GM18517 (cell line): ENCODE results near the gene ALPL.

Source experiments
- ATAC-seq: cut with Tn5 transposase; IDR thresholded peaks from one replicate; pipeline ENCODE4 v1.9.1; 2021; ENCODE audit warnings: mild to moderate bottlenecking, moderate library complexity; ENCODE audit not compliant: unreplicated experiment

ALPL gene

DNA sequence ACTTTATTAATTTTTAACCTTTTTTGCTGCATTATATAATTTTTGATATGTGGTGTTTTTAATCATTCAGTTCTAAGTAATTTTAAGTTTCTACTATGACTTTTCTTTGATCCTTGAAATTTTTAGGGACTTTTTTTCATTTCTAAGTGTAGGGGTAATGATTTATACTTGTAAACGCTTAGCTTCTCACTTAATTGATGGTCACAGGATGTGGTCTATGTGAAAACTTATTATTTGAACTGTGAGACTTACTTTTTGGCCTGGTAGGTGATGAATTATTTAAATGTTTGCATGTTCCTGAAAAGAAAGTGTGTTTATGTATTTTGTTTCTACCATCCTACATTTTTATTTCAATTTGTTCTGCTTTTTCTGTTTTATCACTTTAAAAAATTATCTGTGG lies 17.2 kb downstream of the ALPL start:
- ATAC-seq: no peak

DNA sequence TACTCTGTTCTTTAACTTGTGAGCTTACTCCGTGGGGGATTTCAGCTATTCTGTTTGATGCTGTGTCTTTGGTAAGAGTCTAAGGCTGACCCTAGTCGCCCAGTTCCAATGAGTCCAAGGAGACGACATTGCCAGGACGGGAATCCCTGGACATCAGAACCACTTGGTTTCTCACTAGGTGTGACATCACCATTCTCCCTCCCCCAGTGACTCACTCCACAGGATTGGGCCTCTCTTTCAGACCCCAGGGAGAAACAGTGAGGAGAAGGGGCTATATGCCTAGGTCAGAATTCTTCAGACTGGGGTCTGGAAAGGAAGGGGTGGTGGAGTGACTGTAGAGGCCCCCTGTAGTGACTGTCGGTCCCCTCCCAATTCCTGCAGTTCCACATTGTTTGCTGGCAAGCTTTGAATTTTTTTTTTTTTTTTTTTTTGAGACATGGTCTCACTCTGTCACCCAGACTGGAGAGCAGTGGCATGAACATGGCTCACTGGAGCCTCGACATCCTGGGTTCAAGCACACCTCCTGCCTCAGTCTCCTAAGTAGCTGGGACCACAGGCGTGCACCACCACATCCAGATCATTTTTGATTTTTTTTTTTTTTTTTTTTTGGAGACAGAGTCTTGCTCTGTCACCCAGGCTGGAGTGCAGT lies 21.3 kb downstream of the ALPL start:
- no peak for ATAC-seq

GRCh38 chr1:21531241-21531640 lies 22.0 kb downstream of the ALPL start:
- ATAC-seq: no peak

DNA sequence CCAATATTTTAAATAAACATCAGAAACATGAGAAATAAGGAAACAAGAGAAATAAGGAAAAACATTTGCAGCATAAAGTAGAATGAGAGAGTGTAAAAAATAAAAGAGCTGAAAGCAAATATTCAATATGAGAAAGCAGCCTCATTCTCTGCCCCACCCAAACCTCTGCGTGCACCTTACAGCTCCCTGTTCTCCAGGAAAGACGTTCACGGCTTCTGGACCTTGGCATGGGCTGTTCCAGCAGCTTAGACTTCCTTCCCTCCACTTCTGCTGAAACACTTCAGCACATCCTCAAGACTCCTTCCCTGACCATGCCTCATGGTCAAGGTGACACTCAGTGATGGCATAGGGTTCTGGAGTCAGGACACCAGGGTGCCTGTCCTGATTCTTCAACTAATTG lies 23.3 kb downstream of the ALPL start:
- ATAC-seq: no peak

DNA sequence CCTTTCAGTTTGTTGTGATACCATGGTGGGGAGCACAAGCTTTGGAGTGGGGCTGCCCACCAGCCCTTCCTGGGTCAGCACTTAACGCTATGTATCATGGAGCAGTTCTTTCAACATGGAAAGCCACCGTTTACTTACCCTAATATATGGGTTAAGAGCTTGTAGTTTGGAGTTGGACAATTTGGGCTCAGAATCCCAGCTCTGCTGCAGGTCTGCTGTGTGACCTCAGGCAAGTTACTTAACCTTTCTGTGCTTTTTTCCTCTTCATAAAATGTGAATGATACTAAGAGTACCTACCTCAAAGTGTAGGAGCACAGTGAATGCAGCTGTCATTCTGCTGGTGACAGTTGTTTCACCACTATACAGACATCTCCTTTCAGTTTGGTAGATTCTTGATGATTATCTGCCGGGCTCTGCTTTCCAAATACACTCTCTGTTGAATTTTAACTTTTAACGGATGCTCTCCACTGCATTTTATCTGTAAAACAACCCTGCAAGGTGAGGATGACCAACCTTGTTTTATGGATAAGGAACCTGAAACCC lies 23.8 kb downstream of the ALPL start:
- ATAC-seq: no peak

GRCh38 chr1:21534146-21534545 lies 24.9 kb downstream of the ALPL start:
- no peak for ATAC-seq

DNA sequence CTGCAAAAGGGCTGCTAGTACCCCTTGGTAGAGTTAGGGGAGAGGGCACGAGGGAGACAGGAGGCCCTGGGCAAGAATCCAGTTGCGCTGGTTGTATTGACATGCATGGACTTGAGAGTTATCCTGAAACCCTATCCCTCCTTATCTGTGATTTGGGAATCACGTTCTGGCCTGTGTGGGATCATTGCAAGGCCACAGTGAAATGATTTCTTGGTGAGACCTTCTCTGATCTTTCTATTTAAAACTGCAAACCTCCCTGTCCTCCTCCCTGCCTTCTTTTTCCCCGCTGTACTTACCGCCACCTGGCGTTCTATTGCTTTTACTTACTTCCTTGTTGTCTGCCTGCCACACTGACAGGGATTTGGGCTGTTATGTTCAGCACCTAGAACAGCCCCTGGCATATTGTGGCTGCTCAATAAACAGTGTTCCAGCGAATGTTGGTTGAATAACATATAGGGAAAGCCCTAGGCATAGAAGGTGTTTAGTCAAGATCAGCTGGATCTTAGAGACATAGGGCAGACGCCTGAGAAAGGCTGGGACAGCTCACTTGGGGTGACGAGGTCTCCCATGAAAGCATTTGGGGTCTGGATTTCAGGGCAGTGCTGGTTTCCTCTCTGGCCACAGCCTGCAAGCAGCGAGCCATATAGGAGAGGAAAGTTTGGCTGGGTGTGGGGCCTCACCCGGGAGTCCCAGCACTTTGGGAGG lies 25.6 kb downstream of the ALPL start:
- no peak for ATAC-seq

DNA sequence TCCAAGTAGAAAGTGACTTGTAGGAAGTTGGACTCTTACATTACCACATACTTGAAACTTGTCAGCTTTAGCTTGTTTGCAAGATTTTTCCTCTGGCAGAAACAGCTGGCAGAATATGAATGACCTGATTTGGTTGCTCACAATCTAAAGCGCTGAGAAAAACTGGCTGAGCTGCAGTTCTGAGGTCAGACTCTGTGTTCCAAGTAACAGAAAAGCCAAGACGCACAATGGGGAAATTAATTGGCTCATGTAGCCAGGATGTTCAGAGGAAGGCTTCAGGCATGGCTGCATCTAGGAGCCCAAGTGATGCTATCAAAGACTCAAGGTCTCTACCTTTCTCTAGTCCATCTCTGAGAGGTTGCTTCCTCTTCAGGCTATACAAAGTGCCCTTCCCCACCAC lies 27.0 kb downstream of the ALPL start:
- no peak for ATAC-seq

GRCh38 chr1:21537511-21537931 lies 28.3 kb downstream of the ALPL start:
- ATAC-seq: no peak

DNA sequence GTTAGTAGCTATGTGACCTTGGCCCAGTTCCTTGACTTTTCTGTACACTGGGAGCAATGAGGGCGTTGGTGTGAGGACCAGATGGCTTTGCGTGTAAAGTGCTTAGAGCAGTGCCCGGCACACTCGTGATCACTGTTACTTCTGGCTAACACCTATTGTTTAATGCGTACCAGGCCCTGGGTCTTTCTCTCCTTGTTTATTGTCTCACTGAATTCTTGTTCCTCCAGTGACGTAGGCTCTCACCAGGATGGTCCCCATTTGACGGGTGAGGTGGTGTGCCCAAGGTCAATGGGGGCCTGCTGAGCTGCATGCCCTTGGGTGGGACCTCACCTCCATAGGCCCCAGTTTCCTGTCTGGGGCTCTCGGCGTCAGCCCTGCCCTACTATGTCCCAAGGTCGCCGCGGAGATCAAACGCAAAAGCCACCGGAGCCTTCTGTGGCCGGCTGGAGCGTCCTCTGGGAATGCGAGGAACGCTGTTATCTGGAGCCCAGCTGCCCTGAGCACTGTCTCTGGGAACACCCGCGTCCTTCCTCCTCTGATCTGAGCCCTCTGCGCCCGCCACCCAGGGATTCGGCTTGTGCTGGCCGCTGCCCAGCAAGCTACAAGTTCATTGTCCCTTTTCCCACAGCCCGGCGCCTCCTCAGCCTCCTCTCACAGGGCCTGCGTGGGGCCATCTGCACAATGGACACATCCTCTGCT lies 28.9 kb downstream of the ALPL start:
- ATAC-seq: no peak

- no peak for ATAC-seq
Measured at GRCh38 chr1:21539933-21540332, 30.7 kb downstream of the ALPL start.

DNA sequence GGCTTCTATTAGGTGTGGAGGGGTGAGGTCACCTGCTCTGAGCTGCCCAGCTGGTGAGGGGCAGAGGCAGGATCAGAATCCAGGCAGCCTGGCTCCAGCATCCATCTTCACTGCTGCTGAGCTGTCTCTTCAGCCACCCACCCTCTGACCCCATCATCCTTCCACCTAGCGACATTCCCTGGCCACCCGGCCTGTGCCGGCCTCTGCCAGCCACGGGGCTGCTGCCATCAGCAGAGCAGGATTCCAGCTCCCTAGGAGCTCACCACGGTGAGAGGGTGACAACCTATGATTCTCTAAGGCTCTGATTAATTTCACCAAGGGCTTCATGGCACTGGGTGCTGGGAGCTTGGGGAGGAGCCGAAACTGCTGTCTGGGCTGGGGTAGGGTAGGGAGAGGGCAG lies 32.1 kb downstream of the ALPL start:
- no peak for ATAC-seq

- ATAC-seq: no peak
Measured at GRCh38 chr1:21541835-21542234, 32.6 kb downstream of the ALPL start.

- no peak for ATAC-seq
Measured at GRCh38 chr1:21543598-21543997, 34.4 kb downstream of the ALPL start.

GRCh38 chr1:21544095-21544494 lies 34.9 kb downstream of the ALPL start:
- ATAC-seq: no peak

- no peak for ATAC-seq
Measured at GRCh38 chr1:21546122-21546825, 37.1 kb downstream of the ALPL start.

DNA sequence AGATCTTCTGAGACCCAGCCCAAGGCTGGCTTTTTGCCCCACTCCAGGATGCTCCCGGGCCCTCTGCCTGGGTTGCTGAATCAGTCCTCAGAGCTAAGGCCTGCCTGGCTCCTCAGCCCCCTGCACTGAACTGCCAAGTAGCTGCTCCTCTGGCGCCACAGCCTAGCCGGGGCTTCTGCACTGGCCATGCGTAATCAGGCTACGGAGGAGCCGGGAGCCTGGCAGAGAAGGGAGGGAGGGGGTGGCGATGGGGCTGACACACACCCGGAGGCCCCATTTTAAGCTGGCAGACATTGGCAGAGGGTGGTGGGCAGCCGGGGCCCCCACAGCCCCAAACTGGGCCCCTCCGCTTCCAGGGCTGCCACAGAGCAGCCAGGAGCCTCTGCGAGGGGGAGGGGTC lies 38.7 kb downstream of the ALPL start:
- no peak for ATAC-seq

GRCh38 chr1:21550097-21550496 lies 40.9 kb downstream of the ALPL start:
- ATAC-seq: no peak

DNA sequence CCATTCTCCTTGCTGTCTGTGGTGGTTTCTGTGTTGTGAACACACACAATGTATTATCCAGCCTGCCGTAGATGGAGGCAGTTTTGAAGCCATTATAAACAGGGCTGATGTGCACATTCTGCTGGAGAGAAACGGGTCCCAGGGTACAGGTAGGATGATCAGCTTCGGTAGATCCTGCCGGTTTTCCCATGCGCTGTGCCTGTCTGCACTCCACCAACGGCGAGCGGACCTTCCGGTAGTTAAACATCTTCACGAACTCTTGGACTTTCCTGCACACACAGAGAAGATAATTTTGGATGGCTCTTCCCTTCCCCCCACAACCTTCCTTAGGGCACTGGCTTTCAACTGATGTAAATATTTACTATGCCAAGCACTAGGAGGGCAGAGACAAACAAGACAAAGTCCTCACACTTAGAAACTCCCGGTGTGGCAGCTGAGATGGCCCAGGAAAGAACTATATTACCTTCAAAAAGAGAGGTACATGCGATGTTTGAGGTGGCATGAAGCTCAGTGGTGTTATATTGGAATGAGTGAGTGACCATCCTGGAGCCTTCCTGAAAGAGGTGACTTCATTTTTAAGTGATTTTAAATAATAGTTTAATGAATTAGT lies 41.7 kb downstream of the ALPL start:
- ATAC-seq: no peak

GRCh38 chr1:21552715-21553114 lies 43.5 kb downstream of the ALPL start:
- ATAC-seq: no peak
